Activated B cell treated with CpG ODN at 0.5 μM for 24 hours (primary cell): ENCODE measurements around the gene CROCC2. TPM values are rescaled to one million over a fixed set of nuclear protein-coding genes. Genes with fewer than 3 reads are reported as not detected.

ENCODE experiments used
- ATAC-seq: fragments of 200-7000 bp; cut with Tn5 transposase; one replicate; pipeline ENCODE4 v1.10.0; 2021; ENCODE audit warnings: low read depth, mild to moderate bottlenecking, moderate library complexity
- CTCF ChIA-PET: fragments of 350-600 bp; sonication (Branson Sonifier 250); formaldehyde crosslinking; loops from one replicate; lab custom pipeline; 2021; ENCODE audit warnings: antibody characterized with exemption; lab: Charles Lee
- POLR2A ChIA-PET: fragments of 350-600 bp; sonication (Branson Sonifier 250); formaldehyde crosslinking; loops from one replicate; lab custom pipeline; 2021; ENCODE audit warnings: antibody characterized with exemption; lab: Charles Lee
- DNase-seq: peaks from one replicate; pipeline ENCODE4 v3.0.0; 2022
- H3K27ac Mint-ChIP-seq: one replicate; pipeline ENCODE4 v1.8.0; 2020; ENCODE audit warnings: mixed read lengths
- H3K27me3 Mint-ChIP-seq: one replicate; pipeline ENCODE4 v1.8.0; 2021; ENCODE audit warnings: mixed read lengths
- H3K36me3 Mint-ChIP-seq: one replicate; pipeline ENCODE4 v1.8.0; 2021; ENCODE audit warnings: low read depth, mixed read lengths
- H3K4me1 Mint-ChIP-seq: one replicate; pipeline ENCODE4 v1.8.0; 2021; ENCODE audit warnings: mixed read lengths
- H3K4me3 Mint-ChIP-seq: one replicate; pipeline ENCODE4 v1.8.0; 2020; ENCODE audit warnings: mild to moderate bottlenecking, mixed read lengths
- H3K9me3 Mint-ChIP-seq: one replicate; pipeline ENCODE4 v1.8.0; 2020; ENCODE audit warnings: mixed read lengths
- CTCF ChIP-seq: fragments of 200-600 bp; IDR thresholded peaks from one replicate; pipeline ENCODE4 v1.8.0; 2022; ENCODE audit warnings: antibody characterized with exemption, mild to moderate bottlenecking
- intact Hi-C: fragments of 100-400 bp; cut with micrococcal nuclease; formaldehyde crosslinking; loops from one replicate; pipeline ENCODE4 v1.15.1; 2024
- total RNA-seq: library from RNA; stranded (reverse); gene quantifications from 2 replicates; pipeline ENCODE4 v1.2.3, GENCODE V29; 2022

The CROCC2 gene
- total RNA-seq, 1 donor from 2014 or later, result not detected

- Mint-ChIP-seq H3K9me3 (no peaks in the 10 kb centered on the region), H3K4me1 (no peaks in the 10 kb centered on the region), H3K4me3 (no peak overlapping the region), H3K36me3 (no peaks in the 10 kb centered on the region), H3K27ac (no peak overlapping the region), H3K27me3 (peaks cover 33% of the 10 kb centered on the region)
- POLR2A ChIA-PET, result no interaction called here
- ATAC-seq (no peak), DNase-seq (no peak)
- TF ChIP-seq CTCF, result no peak
- CTCF ChIA-PET, result no interaction called here
- intact Hi-C loops, result no loop called here
Observed at GRCh38 chr2:240864475-240864874, 41.7 kb upstream of the CROCC2 start.

DNA sequence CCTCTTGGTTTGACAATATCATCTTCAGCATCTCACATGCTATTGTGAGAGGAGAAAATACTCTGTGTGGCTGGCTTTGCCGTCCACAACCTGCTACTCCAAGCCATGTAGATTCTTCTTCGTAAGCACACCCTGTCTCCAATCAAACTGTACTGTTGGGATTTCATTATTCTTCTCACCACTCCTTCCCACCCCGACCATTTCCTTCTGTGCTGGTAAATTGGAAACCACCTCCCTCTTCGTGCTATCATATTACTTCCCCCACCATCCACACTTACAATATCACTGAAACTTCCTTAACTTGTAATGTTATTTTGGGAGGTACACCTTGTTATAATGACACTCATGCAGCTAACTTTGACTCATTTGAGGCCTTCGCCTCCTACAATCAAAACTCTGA lies 40.7 kb upstream of the CROCC2 start:
- no peaks in the 10 kb centered on the region for H3K36me3 Mint-ChIP-seq
- DNase-seq (no peak), ATAC-seq (no peak)
- CTCF ChIA-PET, result no interaction called here
- intact Hi-C loops, result no loop called here
- no peak overlapping the region for H3K4me3 Mint-ChIP-seq
- H3K4me1 Mint-ChIP-seq, result no peaks in the 10 kb centered on the region
- POLR2A ChIA-PET, result no interaction called here
- no peak overlapping the region for H3K27ac Mint-ChIP-seq
- H3K9me3 Mint-ChIP-seq, result no peaks in the 10 kb centered on the region
- TF ChIP-seq CTCF, result no peak
- H3K27me3 Mint-ChIP-seq, result peaks cover 34% of the 10 kb centered on the region

GRCh38 chr2:240868286-240869108 lies 37.6 kb upstream of the CROCC2 start, which contains the start of gene AGXT:
Gene AGXT, plus strand, starts transcription at chr2:240868824. Its CDS starts 42 bp downstream, at chr2:240868866.
- no peak for TF ChIP-seq CTCF
- H3K27ac Mint-ChIP-seq, result no peak within 1 kb of the TSS
- H3K27me3 Mint-ChIP-seq, result peaks cover 26% of the 10 kb centered on the region
- H3K4me3 Mint-ChIP-seq, result no peak within 1 kb of the TSS
- ChIA-PET CTCF (no interaction called here), POLR2A (no interaction called here)
- intact Hi-C loops, result no loop called here
- ATAC-seq (no peak), DNase-seq (no peak)
- no peaks in the 10 kb centered on the region for H3K9me3 Mint-ChIP-seq
- H3K4me1 Mint-ChIP-seq, result no peaks in the 10 kb centered on the region
- H3K36me3 Mint-ChIP-seq, result no peaks in the 10 kb centered on the region

GRCh38 chr2:240869109-240869955 lies 36.8 kb upstream of the CROCC2 start:
- ATAC-seq, result no peak
- H3K27ac Mint-ChIP-seq, result no peak overlapping the region
- H3K9me3 Mint-ChIP-seq, result no peaks in the 10 kb centered on the region
- ChIA-PET POLR2A (no interaction called here), CTCF (no interaction called here)
- intact Hi-C loops, result no loop called here
- peaks cover 19% of the 10 kb centered on the region for H3K27me3 Mint-ChIP-seq
- H3K4me3 Mint-ChIP-seq, result no peak overlapping the region
- no peaks in the 10 kb centered on the region for H3K4me1 Mint-ChIP-seq
- H3K36me3 Mint-ChIP-seq, result no peaks in the 10 kb centered on the region
- no peak for DNase-seq
- TF ChIP-seq CTCF, result no peak
